GM19023 (cell line): ENCODE measurements around the gene ZNF587.
"Not testable (repeated sequence)": the region's sequence is repeated elsewhere in the genome, so short reads cannot be mapped to it uniquely, and the experiment has no call there.

Experiments used
- ATAC-seq: cut with Tn5 transposase; IDR thresholded peaks from one replicate; pipeline ENCODE4 v1.9.1; 2021; ENCODE audit warnings: mild to moderate bottlenecking, moderate library complexity; ENCODE audit not compliant: unreplicated experiment

The ZNF587 gene

DNA sequence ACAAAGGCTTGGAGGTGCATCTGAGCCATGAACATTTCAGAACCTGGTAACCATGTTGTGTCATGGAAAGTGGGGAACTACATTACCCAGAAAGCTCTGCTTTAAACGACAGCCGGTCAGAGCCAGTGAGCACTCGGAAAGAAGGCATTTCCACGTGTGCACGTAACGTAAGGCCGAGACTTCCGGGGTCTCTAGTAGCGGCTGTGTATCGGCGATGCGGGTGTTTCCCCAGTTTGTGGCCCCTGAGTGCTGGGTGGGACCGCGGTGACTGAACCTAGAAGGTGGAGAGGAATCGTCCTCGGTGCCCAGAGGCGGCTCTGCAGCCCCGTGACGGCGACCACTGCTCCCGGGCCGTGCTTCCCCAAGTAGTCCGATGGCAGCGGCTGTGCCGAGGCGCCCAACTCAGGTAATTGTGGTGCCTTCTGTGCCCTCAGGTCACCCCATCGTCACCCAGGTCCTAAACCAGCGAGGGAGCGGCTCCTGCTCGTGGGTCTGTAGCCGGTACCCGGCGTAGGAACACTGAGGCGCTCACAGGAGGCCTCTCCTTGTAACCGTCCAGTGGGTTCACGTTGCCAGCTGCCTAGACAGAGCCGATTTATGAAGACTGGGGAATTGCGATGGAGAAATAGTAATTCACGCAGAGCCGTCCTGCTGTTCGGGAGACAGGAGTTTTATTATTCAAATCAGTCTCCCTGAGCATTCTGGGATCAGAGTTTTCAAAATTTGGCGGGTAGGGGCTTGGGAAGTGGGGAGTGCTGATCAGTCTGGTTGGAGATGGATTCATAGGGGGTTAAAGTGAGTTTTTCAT, at the start of gene ZNF587:
TSS of gene ZNF587 (plus strand) at position 194 of the 808 bp plus-strand sequence. CDS start at position 374, 180 bp downstream.
- ATAC-seq: peak; percentile 94

GRCh38 chr19:57800696-57801095, 49.0 kb upstream of the ZNF587 start:
- ATAC-seq: no peak

DNA sequence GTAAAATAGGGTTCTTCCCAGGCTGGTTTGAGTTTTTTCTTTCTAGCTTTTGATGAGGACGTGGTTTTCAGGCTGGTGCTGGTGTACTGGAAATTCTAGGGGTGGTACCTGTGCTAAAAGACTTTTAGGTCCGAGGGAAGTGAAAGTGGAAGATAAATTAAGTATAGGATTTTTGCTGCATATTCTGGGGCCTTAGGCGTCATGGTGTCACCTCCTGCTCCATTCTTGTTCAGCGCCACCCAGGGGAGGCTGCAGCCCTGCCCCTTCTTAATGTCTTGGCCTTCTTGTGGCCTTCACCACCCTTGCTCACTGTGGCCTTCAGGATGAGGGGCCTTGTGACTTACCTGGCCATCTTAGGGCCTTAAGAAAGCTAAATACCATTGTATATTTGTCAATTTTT, 47.4 kb upstream of the ZNF587 start:
- no peak for ATAC-seq

GRCh38 chr19:57803265-57803593, 46.4 kb upstream of the ZNF587 start:
- ATAC-seq: no peak

GRCh38 chr19:57803594-57804325, 45.9 kb upstream of the ZNF587 start:
- no peak for ATAC-seq

DNA sequence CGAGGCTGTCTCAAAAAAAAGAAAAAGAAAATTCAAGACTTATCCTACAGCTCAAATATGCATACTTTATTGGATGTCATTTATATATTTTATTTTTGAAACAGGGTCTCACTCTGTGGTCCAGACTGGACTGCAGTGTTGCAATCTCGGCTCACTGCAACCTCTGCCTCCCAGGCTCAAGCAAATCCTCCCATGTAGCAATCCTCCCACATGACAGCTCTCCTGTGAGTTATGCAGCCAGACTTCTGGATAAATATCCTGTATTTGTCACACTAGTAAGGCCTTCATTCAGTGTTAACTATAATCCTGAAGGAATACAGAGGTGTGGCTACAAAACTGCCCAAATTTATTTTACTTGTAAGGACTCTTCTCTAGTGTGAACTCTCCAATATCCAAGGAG, 42.1 kb upstream of the ZNF587 start:
- ATAC-seq: no peak

DNA sequence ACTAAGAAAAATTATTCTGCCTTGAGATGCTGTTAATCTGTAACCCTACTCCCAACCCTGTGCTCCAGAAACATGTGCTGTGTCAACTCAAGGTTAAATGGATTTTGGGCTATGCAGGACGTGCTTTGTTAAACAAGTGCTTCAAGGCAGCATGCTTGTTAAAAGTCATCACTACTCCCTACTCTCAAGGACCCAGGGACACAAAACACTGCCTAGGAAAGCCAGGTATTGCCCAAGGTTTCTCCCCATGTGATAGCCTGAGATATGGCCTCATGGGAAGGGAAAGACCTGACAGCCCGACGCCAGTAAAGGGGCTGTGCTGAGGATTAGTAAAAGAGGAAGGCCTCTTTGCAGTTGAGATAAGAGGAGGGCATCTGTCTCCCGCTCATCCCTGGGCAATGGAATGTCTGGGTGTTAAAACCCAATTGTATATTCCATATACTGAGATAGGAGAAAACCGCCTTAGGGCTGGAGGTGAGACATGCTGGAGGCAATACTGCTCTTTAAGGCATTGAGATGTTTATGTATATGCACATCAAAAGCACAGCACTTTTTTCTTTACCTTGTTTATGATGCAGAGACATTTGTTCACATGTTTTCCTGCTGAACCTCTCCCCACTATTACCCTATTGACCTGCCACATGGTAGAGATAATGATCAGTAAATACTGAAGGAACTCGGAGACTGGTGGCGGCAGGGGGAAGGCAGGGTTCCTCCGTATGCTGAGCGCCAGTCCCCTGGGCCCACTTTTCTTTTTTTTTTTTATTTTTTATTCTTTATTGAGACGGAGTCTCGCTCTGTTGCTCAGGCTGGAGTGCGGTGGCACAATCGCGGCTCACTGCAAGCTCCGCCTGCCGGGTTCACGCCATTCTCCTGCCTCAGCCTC, 39.0 kb upstream of the ZNF587 start:
- not testable (repeated sequence) for ATAC-seq

GRCh38 chr19:57812226-57812625, 37.4 kb upstream of the ZNF587 start:
- ATAC-seq: no peak

DNA sequence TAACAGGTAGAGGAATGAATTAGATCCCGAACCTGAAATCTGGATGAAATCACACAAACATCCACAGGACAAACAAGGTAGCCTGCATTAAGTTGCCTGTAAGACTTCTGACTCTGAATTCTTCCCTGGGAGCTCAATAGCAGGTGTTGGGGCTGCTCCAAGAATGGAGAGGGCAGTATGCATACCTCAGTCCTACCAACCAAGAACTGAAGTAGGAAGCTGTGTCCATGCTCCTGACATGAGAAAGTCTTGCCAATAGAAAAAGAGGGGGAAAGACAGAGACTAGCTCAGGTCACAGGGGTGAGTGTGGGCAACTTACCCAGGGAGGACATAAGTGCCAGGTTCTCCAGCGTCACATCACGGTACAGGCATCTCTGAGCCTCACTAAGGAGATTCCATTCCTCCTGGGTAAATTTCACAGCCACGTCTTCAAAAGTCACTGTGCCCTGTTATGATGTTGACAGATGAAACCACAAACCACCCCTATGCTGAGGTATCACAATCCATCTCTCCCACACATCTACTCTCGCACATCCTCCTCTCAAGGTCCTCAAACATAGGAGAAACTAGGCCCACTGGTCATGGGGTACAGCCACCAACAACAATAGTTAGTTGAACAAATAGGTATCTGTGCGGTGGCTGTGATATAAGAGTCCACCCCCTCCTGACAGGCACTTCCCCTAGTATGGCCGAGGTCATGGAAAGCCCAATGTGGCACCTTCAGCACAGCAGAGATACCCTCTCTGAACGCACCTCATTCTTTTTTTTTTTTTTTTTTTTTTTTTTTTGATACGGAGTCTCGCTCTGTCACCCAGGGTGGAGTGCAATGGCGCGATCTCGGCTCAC, 36.5 kb upstream of the ZNF587 start:
- not testable (repeated sequence) for ATAC-seq

GRCh38 chr19:57813919-57814504, 35.6 kb upstream of the ZNF587 start:
- no peak for ATAC-seq

DNA sequence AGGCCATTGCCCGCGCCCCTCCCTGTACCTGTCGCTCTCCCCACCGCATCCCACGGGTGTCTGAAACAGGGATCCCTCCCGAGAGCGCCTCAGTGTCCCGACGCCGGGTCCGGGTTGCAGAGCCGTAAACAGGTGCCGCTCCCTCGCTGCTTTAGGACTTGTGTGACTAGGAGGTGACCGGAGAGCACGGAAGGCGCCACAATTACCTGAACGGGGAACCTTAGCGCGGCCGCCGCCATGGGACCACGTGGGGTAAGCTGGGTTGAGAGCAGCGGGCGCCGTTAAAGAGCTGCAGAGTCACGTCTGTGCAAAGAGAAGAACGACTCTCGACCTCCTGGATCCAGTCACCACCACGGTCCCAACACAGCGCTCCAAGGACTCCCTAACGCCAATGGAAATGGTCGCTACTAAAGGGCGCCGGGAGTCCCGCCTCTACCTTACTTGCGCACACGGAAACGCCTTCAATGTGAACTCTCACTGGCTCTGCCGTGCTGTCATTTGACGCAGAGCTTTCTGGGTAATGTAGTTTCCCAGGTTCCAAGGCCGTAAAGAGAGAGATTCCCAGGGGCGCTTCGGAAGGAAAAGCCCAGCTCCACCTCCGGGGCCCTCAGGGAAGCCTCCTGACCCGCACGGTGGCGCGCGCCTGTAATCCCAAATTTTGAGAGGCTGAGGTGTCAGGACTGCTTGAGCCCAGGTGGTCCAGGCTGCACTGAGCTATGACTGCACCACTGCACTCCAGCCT, 35.0 kb upstream of the ZNF587 start, which contains the start of gene ZNF552:
TSS of gene ZNF552 (minus strand) at position 409 of the 742 bp plus-strand sequence. CDS start at position 239, 170 bp downstream.
- peak; percentile 67 for ATAC-seq

DNA sequence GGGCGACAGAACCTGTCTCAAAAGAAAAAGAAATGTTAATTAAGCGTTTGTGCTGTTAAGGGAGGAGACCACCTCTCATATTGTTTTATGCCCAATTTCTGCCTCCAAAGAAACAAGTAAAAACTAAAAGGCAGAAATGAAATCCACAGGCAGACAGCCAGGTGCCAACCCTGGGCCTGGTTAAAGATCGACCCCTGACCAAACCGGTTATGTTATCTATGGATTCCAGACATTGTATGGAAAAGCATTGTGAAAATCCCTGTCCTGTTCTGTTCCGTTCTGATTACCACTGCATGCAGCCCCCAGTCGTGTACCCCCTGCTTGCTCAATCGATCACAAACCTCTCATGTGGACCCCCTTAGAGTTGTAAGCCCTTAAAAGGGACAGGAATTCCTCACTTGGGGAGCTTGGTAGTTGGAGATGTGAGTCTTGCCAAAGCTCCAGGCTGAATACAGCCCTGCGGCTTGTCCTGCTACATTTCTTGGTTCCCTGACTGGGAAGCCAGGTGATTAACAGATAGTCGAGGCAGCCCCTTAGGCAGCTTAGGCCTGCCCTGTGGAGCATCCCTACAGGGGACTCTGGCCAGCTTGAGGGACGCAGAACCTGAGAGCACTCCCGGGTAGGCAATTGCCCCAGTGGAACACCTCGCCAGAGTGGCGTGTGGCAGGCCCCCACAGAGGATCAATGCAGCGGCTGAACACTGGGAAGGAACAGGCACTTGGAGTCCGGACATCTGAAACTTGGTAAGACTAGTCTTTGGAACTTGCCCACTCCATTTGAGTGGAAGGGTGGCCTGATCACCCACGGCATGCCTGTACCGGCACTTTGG, 34.2 kb upstream of the ZNF587 start:
- ATAC-seq: no peak

GRCh38 chr19:57816652-57817051, 33.0 kb upstream of the ZNF587 start:
- no peak for ATAC-seq

DNA sequence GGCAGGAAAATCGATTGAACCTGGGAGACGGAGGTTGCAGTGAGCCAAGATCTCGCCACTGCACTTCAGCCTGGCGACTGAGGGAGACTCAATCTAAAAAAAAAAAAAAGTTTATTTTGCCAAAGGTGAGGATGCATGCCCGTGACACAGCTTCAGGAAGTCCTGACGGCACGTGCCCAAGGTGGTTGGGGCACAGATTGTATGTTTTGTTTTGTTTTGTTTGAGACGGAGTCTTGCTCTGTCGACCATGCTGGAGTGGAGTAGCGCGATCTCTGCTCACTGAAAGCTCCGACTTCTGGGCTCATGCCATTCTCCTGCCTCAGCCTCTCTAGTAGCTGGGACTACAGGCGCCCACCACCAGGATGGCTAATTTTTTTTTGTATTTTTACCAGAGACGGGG, 31.7 kb upstream of the ZNF587 start:
- no peak for ATAC-seq

DNA sequence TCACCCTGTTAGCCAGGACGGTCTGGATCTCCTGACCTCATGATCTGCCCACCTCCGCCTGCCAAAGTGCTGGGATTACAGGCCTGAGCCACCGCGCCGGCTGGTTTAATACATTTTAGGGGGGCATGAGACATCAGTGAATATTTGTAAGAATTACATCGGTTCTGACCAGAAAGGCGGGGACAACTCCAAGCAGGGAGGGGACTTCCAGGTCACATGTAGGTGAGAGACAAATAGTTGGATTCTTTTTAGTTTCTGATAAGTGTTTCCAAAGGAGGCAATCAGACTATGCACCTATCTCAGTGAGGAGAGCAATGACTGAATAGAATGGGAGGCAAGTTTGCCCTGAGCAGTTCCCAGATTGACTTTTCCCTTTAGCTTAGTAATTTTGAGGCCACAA, 31.3 kb upstream of the ZNF587 start:
- no peak for ATAC-seq

DNA sequence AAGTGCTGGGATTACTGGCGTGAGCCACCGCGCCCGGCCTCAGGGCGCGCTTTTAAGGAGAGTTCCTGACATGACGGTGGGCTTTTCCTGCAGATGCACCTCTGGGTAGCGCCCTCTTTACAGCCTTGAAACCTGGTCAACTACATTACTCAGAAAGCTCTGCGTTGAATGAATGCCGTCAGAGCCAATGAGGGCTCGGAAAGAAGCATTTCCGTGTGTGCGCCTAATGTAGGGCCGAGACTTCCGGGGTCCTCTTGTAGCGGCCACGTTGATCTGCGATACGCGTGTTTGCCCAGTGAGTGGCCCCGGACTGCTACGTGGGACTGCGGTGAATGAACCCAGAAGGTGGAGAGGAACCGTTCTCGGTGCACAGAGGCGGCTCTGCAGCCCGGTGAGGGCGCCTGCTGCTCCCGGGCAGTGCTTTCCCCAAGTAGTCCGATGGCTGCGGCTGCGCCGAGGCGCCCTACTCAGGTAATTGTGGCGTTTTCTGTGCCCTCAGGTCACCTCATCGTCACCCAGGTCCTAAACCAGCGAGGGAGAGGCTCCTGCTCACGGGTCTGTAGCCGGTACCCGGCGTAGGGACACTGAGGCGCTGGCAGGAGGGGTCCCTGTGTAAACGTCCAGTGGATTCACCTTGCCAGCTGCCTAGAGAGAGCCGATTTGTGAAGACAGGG, 30.0 kb upstream of the ZNF587 start:
- peak; percentile 83 for ATAC-seq

GRCh38 chr19:57820599-57820998, 29.1 kb upstream of the ZNF587 start:
- ATAC-seq: no peak

- not testable (repeated sequence) for ATAC-seq
These were observed 28.6 kb upstream of the ZNF587 start for GRCh38 chr19:57821095-57821494.
